ENCODE results near the gene DGKE. TPM values are rescaled to one million over a fixed set of nuclear protein-coding genes. Genes with fewer than 3 reads are reported as not detected.

DGKE gene
- total and polyA plus RNA-seq, 2 of the 8 experiments (the other 6 are each of a cell fraction or from before 2014, with no cell fraction given), result 1.7 to 7.4 TPM

- FAIRE-seq, result no peak
- no peak overlapping the region for H3K4ac ChIP-seq (replicated peaks; ENCODE audit: insufficient read length, low read depth, low read length)
- H3K36me3 ChIP-seq (ENCODE audit: control insufficient read depth in 2 of 4, insufficient read depth in 4 of 4, low read length in 3 of 4), result no peaks in the 10 kb centered on the region
- H3K79me2 ChIP-seq (ENCODE audit: control insufficient read depth in 1 of 2, insufficient read depth in 2 of 2, low read length in 2 of 2), result no peaks in the 10 kb centered on the region
- H2BK20ac ChIP-seq (ENCODE audit: low read length), result no peak overlapping the region
- no peak overlapping the region for H3K23ac ChIP-seq (ENCODE audit: insufficient read length)
- WGBS, 2 experiments (ENCODE audit: extremely low coverage in 1 of 2, insufficient coverage in 1 of 2, insufficient read length in 1 of 2, insufficient replicate concordance in 2 of 2, low coverage in 1 of 2, low lambda C conversion rate in 2 of 2, missing lambda C conversion rate in 1 of 2), result 81% methylated on average over 7 of the region's 7 CpGs; no CpG with 5 or more reads in 1 of the 2 experiments
- H3K18ac ChIP-seq (ENCODE audit: extremely low read depth, low read length), result no peak overlapping the region
- no peak overlapping the region for H3K27ac ChIP-seq (ENCODE audit: low read depth, low read length)
- no peaks in the 10 kb centered on the region for H3K4me1 ChIP-seq (replicated peaks in 1 of 4; ENCODE audit: control insufficient read depth in 3 of 4, insufficient read depth in 4 of 4, low read length in 3 of 4)
- no peak overlapping the region for H2BK5ac ChIP-seq (ENCODE audit: low read depth, low read length)
- POLR2A ChIA-PET (ENCODE audit: partially characterized antibody), result interaction anchor here (0.6 kb wide), 1 partner anchor 58 kb away, joined by 3 read pairs; no protein-coding TSS in a partner anchor
- peaks cover 12% of the 10 kb centered on the region; the same call in 1 of the 2 replicates for H3K23me2 ChIP-seq (ENCODE audit: low read depth, low read length)
- H3K4me2 ChIP-seq (ENCODE audit: insufficient read depth in 1 of 2, low read depth in 2 of 2, low read length in 2 of 2), result no peak overlapping the region; a peak in 1 of 4 replicates
- no peak overlapping the region for H4K5ac ChIP-seq (ENCODE audit: insufficient read length, low read depth, low read length)
- TF ChIP-seq YY1 (IDR thresholded peaks at IDR 0.05; ENCODE audit: low read depth, low read length) (no peak), EGR1 (IDR thresholded peaks at IDR 0.05; ENCODE audit: borderline replicate concordance, low read depth, low read length) (no peak), GABPA (IDR thresholded peaks at IDR 0.05; ENCODE audit: borderline replicate concordance, insufficient read depth, low read length) (no peak), CEBPB (IDR thresholded peaks at IDR 0.05; ENCODE audit: low read depth, low read length) (no peak)
- H3K14ac ChIP-seq (ENCODE audit: insufficient read length), result no peak overlapping the region
- peaks cover 0 to 3% of the 10 kb centered on the region in 2 experiments for H4K20me1 ChIP-seq (replicated peaks in 1 of 2; ENCODE audit: control insufficient read depth in 1 of 2, insufficient read depth in 2 of 2, low read length in 2 of 2)
- no peak overlapping the region for H4K8ac ChIP-seq (ENCODE audit: extremely low read depth, insufficient read depth, low read length)
- H2BK120ac ChIP-seq (replicated peaks; ENCODE audit: low read depth, low read length), result no peak overlapping the region
- H3K9me3 ChIP-seq (ENCODE audit: insufficient read depth in 2 of 2, low read depth in 1 of 2, low read length in 1 of 2), result no peaks in the 10 kb centered on the region
- no peak overlapping the region for H4K91ac ChIP-seq (replicated peaks; ENCODE audit: insufficient read length, low read length)
- 0 out of 2 replicates have a peak, but pooled peaks cover 2% of the 10 kb centered on the region for H3K79me1 ChIP-seq (ENCODE audit: low read depth, low read length)
- 0 out of 2 replicates have a peak overlapping the region, but pooled peaks have one; percentile 13 for H2AFZ ChIP-seq (ENCODE audit: low read length)
- H3K27me3 ChIP-seq (replicated peaks in 1 of 4; ENCODE audit: control insufficient read depth in 3 of 4, extremely low read depth in 1 of 4, insufficient read depth in 3 of 4, low read length in 3 of 4), result no peaks in the 10 kb centered on the region
- CTCF ChIA-PET (ENCODE audit: partially characterized antibody), result interaction anchor here (0.6 to 1.4 kb wide), 2 partner anchors 13 to 27 kb away, joined by 3 to 4 read pairs; no protein-coding TSS in a partner anchor
- H3K4me3 ChIP-seq (ENCODE audit: extremely low read depth in 1 of 4, insufficient read depth in 2 of 4, low read depth in 3 of 4, low read length in 4 of 4), result no peak overlapping the region
- no peak overlapping the region for H2BK12ac ChIP-seq (ENCODE audit: low read depth, low read length)
- no peak overlapping the region for H3K56ac ChIP-seq (replicated peaks; ENCODE audit: insufficient read length, low read depth, low read length)
- no peak overlapping the region for H3K9ac ChIP-seq (replicated peaks in 1 of 4; ENCODE audit: extremely low read depth in 1 of 4, low read depth in 3 of 4, low read length in 3 of 4)
- H2BK15ac ChIP-seq (ENCODE audit: low read length), result no peak overlapping the region
- no peak overlapping the region for H2AK5ac ChIP-seq (ENCODE audit: low read depth, low read length)
- DNase-seq (ENCODE audit: low read depth in 1 of 2, low spot score in 2 of 2), result no peak
These were observed 21.0 kb upstream of the DGKE start for GRCh38 chr17:56812901-56813388.
